ENCODE data around the gene TCF4.

DNA sequence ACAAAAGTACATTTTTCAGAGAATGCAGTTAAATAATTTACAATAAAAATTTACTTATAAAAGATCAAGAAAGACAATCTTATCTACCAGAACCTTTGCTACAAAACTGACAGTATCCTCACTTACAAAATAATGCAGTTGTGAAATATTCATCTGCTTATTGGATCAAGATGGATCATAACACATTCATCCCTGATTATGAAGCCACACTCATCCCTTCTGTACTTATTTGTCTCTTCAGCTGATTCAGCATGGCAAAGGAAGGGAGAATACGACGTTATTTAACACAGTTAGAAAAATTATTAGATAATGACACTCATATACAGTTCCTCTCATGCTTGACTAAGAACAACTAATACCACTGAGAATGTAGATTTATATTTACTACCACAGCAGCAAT lies 46.4 kb downstream of the TCF4 start:
- TF ChIP-seq, protein P1, sequence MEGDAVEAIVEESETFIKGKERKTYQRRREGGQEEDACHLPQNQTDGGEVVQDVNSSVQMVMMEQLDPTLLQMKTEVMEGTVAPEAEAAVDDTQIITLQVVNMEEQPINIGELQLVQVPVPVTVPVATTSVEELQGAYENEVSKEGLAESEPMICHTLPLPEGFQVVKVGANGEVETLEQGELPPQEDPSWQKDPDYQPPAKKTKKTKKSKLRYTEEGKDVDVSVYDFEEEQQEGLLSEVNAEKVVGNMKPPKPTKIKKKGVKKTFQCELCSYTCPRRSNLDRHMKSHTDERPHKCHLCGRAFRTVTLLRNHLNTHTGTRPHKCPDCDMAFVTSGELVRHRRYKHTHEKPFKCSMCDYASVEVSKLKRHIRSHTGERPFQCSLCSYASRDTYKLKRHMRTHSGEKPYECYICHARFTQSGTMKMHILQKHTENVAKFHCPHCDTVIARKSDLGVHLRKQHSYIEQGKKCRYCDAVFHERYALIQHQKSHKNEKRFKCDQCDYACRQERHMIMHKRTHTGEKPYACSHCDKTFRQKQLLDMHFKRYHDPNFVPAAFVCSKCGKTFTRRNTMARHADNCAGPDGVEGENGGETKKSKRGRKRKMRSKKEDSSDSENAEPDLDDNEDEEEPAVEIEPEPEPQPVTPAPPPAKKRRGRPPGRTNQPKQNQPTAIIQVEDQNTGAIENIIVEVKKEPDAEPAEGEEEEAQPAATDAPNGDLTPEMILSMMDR (IDR thresholded peaks at IDR 0.05; ENCODE audit: insufficient read depth, low read depth, low read length), result no peak
- no peak for TF ChIP-seq EZH2 (IDR thresholded peaks at IDR 0.05; ENCODE audit: insufficient read depth, low read length)
